H4 (cell line): Measurements from ENCODE around the gene POGZ. TPM values are rescaled to one million over a fixed set of nuclear protein-coding genes. Genes with fewer than 3 reads are reported as not detected.

ENCODE experiments used
- DNase-seq: peaks from one replicate; pipeline ENCODE4 v3.0.0-alpha.2; 2015; ENCODE audit warnings: low spot score
- total RNA-seq: library from RNA; depleted of rRNA; stranded (reverse); fragments of >200 nt; shearing (Covaris generic); gene quantifications from 2 replicates; pipeline ENCODE4 v1.2.3, GENCODE V29; 2014; rRNA removed

The POGZ gene
- total RNA-seq, 1 experiment from 2014 or later, result 16.6 TPM

- no peak for DNase-seq
Observed at GRCh38 chr1:151372058-151372934, 87.0 kb downstream of the POGZ start, which contains the start of gene SELENBP1. TSS of gene SELENBP1 (minus strand) at chr1:151372705. CDS start at chr1:151372641, 64 bp downstream.

GRCh38 chr1:151371370-151372057 is 87.8 kb downstream of the POGZ start:
- no peak for DNase-seq

GRCh38 chr1:151370211-151370911 is 88.9 kb downstream of the POGZ start:
- no peak for DNase-seq

- DNase-seq, result no peak
Observed at GRCh38 chr1:151369621-151370048, 89.7 kb downstream of the POGZ start.

- no peak for DNase-seq
Observed at GRCh38 chr1:151369302-151369610, 90.0 kb downstream of the POGZ start.

GRCh38 chr1:151368393-151369301 is 90.6 kb downstream of the POGZ start:
- DNase-seq, result no peak

GRCh38 chr1:151367658-151368392 is 91.5 kb downstream of the POGZ start:
- DNase-seq, result no peak

- no peak for DNase-seq
Observed at GRCh38 chr1:151364996-151365395, 94.3 kb downstream of the POGZ start.

- DNase-seq, result no peak
Observed at GRCh38 chr1:151362308-151363155, 96.8 kb downstream of the POGZ start.

- DNase-seq, result no peak
Observed at GRCh38 chr1:151361883-151362282, 97.4 kb downstream of the POGZ start.

- DNase-seq, result no peak
Observed at GRCh38 chr1:151356696-151357095, 102.6 kb downstream of the POGZ start.

Other genes with a start within 250 kb of the POGZ start
- gene PSMD4, start 204.8 kb downstream of the POGZ start, total RNA-seq, result 319 TPM in 2 replicates
- 7.4 and 8.7 TPM in 2 replicates for gene ZNF687, start 177.2 kb downstream of the POGZ start, total RNA-seq
- 19.7 and 21.2 TPM in 2 replicates for gene PI4KB, start 132.1 kb downstream of the POGZ start, total RNA-seq
- 49.6 and 49.7 TPM in 2 replicates for gene RFX5, start 112.2 kb downstream of the POGZ start, total RNA-seq
- 3.3 and 5.8 TPM in 2 replicates for gene SELENBP1, start 86.8 kb downstream of the POGZ start, total RNA-seq
- 726 and 740 TPM in 2 replicates for gene PSMB4, start 59.9 kb downstream of the POGZ start, total RNA-seq
- 0.31 and 1.8 TPM in 2 replicates for gene CGN, start 51.9 kb upstream of the POGZ start, total RNA-seq
- gene TUFT1, start 80.8 kb upstream of the POGZ start, total RNA-seq, result 4.1 and 4.5 TPM in 2 replicates
- gene SNX27, start 152.6 kb upstream of the POGZ start, total RNA-seq, result 17.0 and 17.7 TPM in 2 replicates